Type B pancreatic cell (in vitro differentiated cells): Measurements from ENCODE around the gene NKIRAS1. TPM values are rescaled to one million over a fixed set of nuclear protein-coding genes. Genes with fewer than 3 reads are reported as not detected.
"Not testable (repeated sequence)": the region's sequence is repeated elsewhere in the genome, so short reads cannot be mapped to it uniquely, and the experiment has no call there.

Experiments
- DNase-seq: peaks from one replicate; pipeline ENCODE4 v3.0.0; 2021; ENCODE audit warnings: mixed read lengths; ENCODE audit not compliant: unreplicated experiment; ENCODE audit errors: extremely low spot score
- H3K27ac Mint-ChIP-seq: 2 replicates; pipeline ENCODE4 v1.8.0; 2021; ENCODE audit warnings: mild to moderate bottlenecking, mixed read lengths
- H3K27me3 Mint-ChIP-seq: 2 replicates; pipeline ENCODE4 v1.8.0; 2021; ENCODE audit warnings: mixed read lengths
- H3K36me3 Mint-ChIP-seq: 2 replicates; pipeline ENCODE4 v1.8.0; 2021; ENCODE audit warnings: mixed read lengths
- H3K4me1 Mint-ChIP-seq: one replicate; pipeline ENCODE4 v1.8.0; 2021; ENCODE audit warnings: mixed read lengths; ENCODE audit not compliant: unreplicated experiment
- H3K4me3 Mint-ChIP-seq: 2 replicates; pipeline ENCODE4 v1.8.0; 2021; ENCODE audit warnings: mild to moderate bottlenecking, mixed read lengths
- H3K9me3 Mint-ChIP-seq: 2 replicates; pipeline ENCODE4 v1.8.0; 2021; ENCODE audit warnings: mixed read lengths
- total RNA-seq: library from RNA; stranded (reverse); gene quantifications from 2 replicates; pipeline ENCODE4 v1.2.1, GENCODE V29; 2021; ENCODE audit warnings: low replicate concordance
- TF ChIP-seq, protein P1 (sequence below): fragments of 200-600 bp; sonication (generic); conservative IDR thresholded peaks from 2 replicates; pipeline ENCODE4 v1.5.0; 2021; ENCODE audit warnings: antibody characterized with exemption, mild to moderate bottlenecking

Gene NKIRAS1
- total RNA-seq, 1 donor from 2014 or later = 10.8 TPM

DNA sequence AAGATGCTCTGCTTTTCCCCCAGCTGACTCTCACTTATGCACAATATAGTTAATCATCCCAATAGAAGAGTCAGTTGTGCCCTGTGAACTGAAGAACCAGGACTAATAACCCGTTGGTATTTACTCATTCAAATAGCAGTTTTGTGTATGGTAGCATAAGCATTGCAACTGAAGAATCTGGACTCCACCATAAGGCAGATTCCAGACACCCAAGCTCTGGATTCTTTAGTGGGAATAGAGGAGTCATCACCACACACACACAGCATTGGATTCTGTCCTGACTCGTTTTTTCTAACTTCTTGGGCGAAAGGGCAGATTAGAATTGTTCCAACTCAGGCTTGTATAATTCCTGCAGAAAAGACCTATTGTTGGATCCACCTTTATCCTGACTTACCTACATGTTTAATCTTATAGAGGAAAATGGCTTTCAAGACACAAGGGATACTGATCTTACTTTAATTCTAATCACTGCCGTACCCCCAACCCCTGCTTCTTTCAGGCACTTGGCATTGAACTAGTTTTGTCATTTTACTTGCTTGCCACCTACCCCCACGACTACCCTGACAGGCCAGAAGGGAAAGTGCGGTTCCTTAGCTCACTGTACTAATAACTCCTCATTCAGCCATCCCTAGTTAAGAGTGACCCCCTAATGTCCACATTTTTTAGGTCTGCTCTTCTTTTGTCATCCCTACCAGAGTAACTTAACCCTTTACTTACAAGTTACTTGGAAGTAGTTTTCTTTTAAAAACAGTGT is 42.3 kb downstream of the NKIRAS1 start:
- Mint-ChIP-seq H3K36me3 (peaks cover 16% of the 10 kb centered on the region), H3K4me3 (no peak overlapping the region), H3K27me3 (no peaks in the 10 kb centered on the region), H3K27ac (no peak overlapping the region), H3K4me1 (peaks cover 26% of the 10 kb centered on the region), H3K9me3 (no peaks in the 10 kb centered on the region)
- no peak for DNase-seq
- TF ChIP-seq, protein P1, sequence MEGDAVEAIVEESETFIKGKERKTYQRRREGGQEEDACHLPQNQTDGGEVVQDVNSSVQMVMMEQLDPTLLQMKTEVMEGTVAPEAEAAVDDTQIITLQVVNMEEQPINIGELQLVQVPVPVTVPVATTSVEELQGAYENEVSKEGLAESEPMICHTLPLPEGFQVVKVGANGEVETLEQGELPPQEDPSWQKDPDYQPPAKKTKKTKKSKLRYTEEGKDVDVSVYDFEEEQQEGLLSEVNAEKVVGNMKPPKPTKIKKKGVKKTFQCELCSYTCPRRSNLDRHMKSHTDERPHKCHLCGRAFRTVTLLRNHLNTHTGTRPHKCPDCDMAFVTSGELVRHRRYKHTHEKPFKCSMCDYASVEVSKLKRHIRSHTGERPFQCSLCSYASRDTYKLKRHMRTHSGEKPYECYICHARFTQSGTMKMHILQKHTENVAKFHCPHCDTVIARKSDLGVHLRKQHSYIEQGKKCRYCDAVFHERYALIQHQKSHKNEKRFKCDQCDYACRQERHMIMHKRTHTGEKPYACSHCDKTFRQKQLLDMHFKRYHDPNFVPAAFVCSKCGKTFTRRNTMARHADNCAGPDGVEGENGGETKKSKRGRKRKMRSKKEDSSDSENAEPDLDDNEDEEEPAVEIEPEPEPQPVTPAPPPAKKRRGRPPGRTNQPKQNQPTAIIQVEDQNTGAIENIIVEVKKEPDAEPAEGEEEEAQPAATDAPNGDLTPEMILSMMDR = no peak

DNA sequence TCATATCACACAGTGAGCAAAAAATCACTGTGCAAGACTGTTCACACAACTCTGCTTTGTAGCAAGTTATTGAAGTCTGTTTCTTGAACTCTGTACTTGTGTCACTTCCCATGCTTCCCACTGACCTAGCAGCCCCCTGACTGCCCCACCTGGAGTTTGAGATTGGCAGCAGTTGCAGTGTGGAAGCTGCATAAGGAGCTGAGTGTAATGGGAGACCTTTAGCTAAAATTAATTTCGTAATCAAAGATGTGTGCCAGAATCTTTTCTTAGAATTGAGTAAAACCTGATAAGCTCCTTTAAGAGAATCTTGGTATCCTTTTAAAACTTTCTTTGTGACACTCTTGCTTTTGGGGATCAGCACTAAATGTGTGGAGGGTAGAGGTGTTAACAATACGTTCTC is 42.8 kb downstream of the NKIRAS1 start:
- H3K9me3 Mint-ChIP-seq = no peaks in the 10 kb centered on the region
- TF ChIP-seq, protein P1 = no peak
- H3K27me3 Mint-ChIP-seq = no peaks in the 10 kb centered on the region
- H3K4me1 Mint-ChIP-seq = peaks cover 27% of the 10 kb centered on the region
- no peak overlapping the region for H3K4me3 Mint-ChIP-seq
- no peak overlapping the region for H3K27ac Mint-ChIP-seq
- no peak for DNase-seq
- H3K36me3 Mint-ChIP-seq = peaks cover 10% of the 10 kb centered on the region

- TF ChIP-seq, protein P1 = no peak
- H3K27me3 Mint-ChIP-seq = no peaks in the 10 kb centered on the region
- no peaks in the 10 kb centered on the region for H3K9me3 Mint-ChIP-seq
- no peak for DNase-seq
- H3K27ac Mint-ChIP-seq = no peak overlapping the region
- peaks cover 38% of the 10 kb centered on the region for H3K4me1 Mint-ChIP-seq
- peaks cover 9% of the 10 kb centered on the region for H3K36me3 Mint-ChIP-seq
- H3K4me3 Mint-ChIP-seq = no peak overlapping the region
Measured at GRCh38 chr3:23872330-23872729, 44.5 kb downstream of the NKIRAS1 start.

DNA sequence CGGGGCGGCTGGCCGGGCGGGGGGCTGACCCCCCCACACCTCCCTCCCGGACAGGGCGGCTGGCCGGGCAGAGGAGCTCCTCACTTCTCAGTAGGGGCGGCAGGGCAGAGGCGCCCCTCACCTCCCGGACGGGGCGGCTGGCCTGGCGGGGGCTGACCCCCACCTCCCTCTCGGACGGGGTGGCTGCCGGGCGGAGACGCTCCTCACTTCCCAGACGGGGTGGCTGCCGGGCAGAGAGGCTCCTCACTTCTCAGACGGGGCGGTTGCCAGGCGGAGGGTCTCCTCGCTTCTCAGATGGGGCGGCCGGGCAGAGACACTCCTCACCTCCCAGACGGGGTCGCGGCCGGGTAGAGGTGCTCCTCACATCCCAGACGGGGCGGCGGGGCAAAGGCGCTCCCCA is 45.4 kb downstream of the NKIRAS1 start:
- H3K36me3 Mint-ChIP-seq, H3K9me3 Mint-ChIP-seq, H3K27me3 Mint-ChIP-seq, DNase-seq, H3K4me3 Mint-ChIP-seq, H3K27ac Mint-ChIP-seq: not testable (repeated sequence)
- H3K4me1 Mint-ChIP-seq = peaks cover 43% of the 10 kb centered on the region

GRCh38 chr3:23870663-23871043 is 46.1 kb downstream of the NKIRAS1 start:
- H3K9me3 Mint-ChIP-seq, H3K27me3 Mint-ChIP-seq, H3K27ac Mint-ChIP-seq, H3K36me3 Mint-ChIP-seq, H3K4me3 Mint-ChIP-seq, DNase-seq: not testable (repeated sequence)
- H3K4me1 Mint-ChIP-seq = peaks cover 44% of the 10 kb centered on the region

GRCh38 chr3:23869977-23870662 is 46.7 kb downstream of the NKIRAS1 start:
- no peaks in the 10 kb centered on the region for H3K27me3 Mint-ChIP-seq
- peaks cover 49% of the 10 kb centered on the region for H3K4me1 Mint-ChIP-seq

More at GRCh38 chr3:23869977-23870662, 46.7 kb downstream of the NKIRAS1 start:
- Mint-ChIP-seq H3K36me3 (peaks cover 3% of the 10 kb centered on the region), H3K27ac (no peak overlapping the region), H3K4me3 (no peak overlapping the region), H3K9me3 (no peaks in the 10 kb centered on the region)
- TF ChIP-seq, protein P1 = no peak
- no peak for DNase-seq
